GM23338 (cell line): ENCODE results near the gene GCH1. TPM values are rescaled to one million over a fixed set of nuclear protein-coding genes. Genes with fewer than 3 reads are reported as not detected.

Experiments
- ATAC-seq: fragments of 200-7000 bp; cut with Tn5 transposase; 3 replicates; pipeline ENCODE4 v1.9.1; 2020
- DNase-seq: peaks from one replicate; pipeline ENCODE4 v3.0.0-alpha.2; 2015; ENCODE audit warnings: low spot score
- H2AFZ ChIP-seq: fragments of 200-600 bp; sonication (generic); 2 replicates; pipeline ENCODE4 v1.8.0; 2016; ENCODE audit warnings: antibody characterized with exemption, mild to moderate bottlenecking, moderate library complexity
- H3F3A ChIP-seq: fragments of 200-600 bp; sonication (generic); replicated peaks from 2 replicates; pipeline ENCODE4 v1.8.0; 2017; ENCODE audit warnings: antibody characterized with exemption, mixed run types, low read depth
- H3K27ac ChIP-seq: fragments of 200-600 bp; sonication (generic); 2 replicates; pipeline ENCODE4 v1.6.1; 2016; ENCODE audit warnings: low read depth
- H3K27me3 ChIP-seq: fragments of 200-600 bp; sonication (generic); 2 replicates; pipeline ENCODE4 v1.8.0; 2016; ENCODE audit warnings: mild to moderate bottlenecking, mixed run types, moderate library complexity; ENCODE audit not compliant: insufficient read depth
- H3K36me3 ChIP-seq: fragments of 200-600 bp; sonication (generic); 2 replicates; pipeline ENCODE4 v1.8.0; 2016; ENCODE audit warnings: mild to moderate bottlenecking; ENCODE audit not compliant: insufficient read depth
- H3K4me1 ChIP-seq: fragments of 200-600 bp; sonication (generic); 2 replicates; pipeline ENCODE4 v1.8.0; 2016; ENCODE audit warnings: mild to moderate bottlenecking, moderate library complexity; ENCODE audit not compliant: insufficient read depth
- H3K4me2 ChIP-seq: fragments of 200-600 bp; sonication (generic); 2 replicates; pipeline ENCODE4 v1.7.1; 2017; ENCODE audit warnings: mixed run types
- H3K4me3 ChIP-seq: fragments of 200-600 bp; sonication (generic); 2 replicates; pipeline ENCODE4 v1.6.1; 2016; ENCODE audit warnings: mixed run types
- H3K79me2 ChIP-seq: fragments of 200-600 bp; sonication (generic); replicated peaks from 2 replicates; pipeline ENCODE4 v1.8.0; 2017; ENCODE audit warnings: mild to moderate bottlenecking; ENCODE audit not compliant: insufficient read depth
- H3K9me2 ChIP-seq: fragments of 200-600 bp; sonication (generic); 2 replicates; pipeline ENCODE4 v1.8.0; 2017; ENCODE audit not compliant: insufficient read depth
- H4K20me1 ChIP-seq: fragments of 200-600 bp; sonication (generic); replicated peaks from 2 replicates; pipeline ENCODE4 v1.8.0; 2017; ENCODE audit warnings: mild to moderate bottlenecking; ENCODE audit not compliant: insufficient read depth
- H3K27ac Mint-ChIP-seq: 2 replicates; pipeline ENCODE4 v1.8.0; 2020; ENCODE audit warnings: inconsistent platforms, mild to moderate bottlenecking, moderate library complexity, mixed read lengths
- H3K27me3 Mint-ChIP-seq: 3 replicates; pipeline ENCODE4 v1.8.0; 2022; ENCODE audit warnings: low read depth, mild to moderate bottlenecking, moderate library complexity, mixed read lengths, inconsistent platforms; ENCODE audit not compliant: insufficient read depth, poor library complexity
- H3K36me3 Mint-ChIP-seq: 3 replicates; pipeline ENCODE4 v1.8.0; 2021; ENCODE audit warnings: low read depth, mild to moderate bottlenecking, inconsistent platforms, moderate library complexity, mixed read lengths
- H3K4me1 Mint-ChIP-seq: 3 replicates; pipeline ENCODE4 v1.8.0; 2020; ENCODE audit warnings: mild to moderate bottlenecking, inconsistent platforms, mixed read lengths
- H3K4me3 Mint-ChIP-seq: 3 replicates; pipeline ENCODE4 v1.8.0; 2021; ENCODE audit warnings: moderate library complexity, mild to moderate bottlenecking, inconsistent platforms, mixed read lengths
- H3K9me3 Mint-ChIP-seq: 3 replicates; pipeline ENCODE4 v1.8.0; 2020; ENCODE audit warnings: moderate library complexity, mild to moderate bottlenecking, inconsistent platforms, mixed read lengths
- CREB1 ChIP-seq: fragments of 250-450 bp; sonication (Bioruptor Pico); IDR thresholded peaks from 2 replicates; pipeline ENCODE4 v1.5.0; 2020; ENCODE audit warnings: low read depth, mild to moderate bottlenecking, moderate library complexity
- EZH2 ChIP-seq: fragments of 200-600 bp; sonication (generic); IDR thresholded peaks from one replicate; pipeline ENCODE4 v1.8.0; 2017; ENCODE audit warnings: antibody characterized with exemption, mild to moderate bottlenecking, low read depth; ENCODE audit not compliant: unreplicated experiment
- JUNB ChIP-seq: IDR thresholded peaks from one replicate; pipeline ENCODE4 v1.6.1; 2016; ENCODE audit warnings: antibody characterized with exemption; ENCODE audit not compliant: unreplicated experiment
- NANOG ChIP-seq: IDR thresholded peaks from 2 replicates; pipeline ENCODE4 v1.6.1; 2016; ENCODE audit warnings: antibody characterized with exemption, borderline replicate concordance
- POLR2AphosphoS5 ChIP-seq: IDR thresholded peaks from 2 replicates; pipeline ENCODE4 v1.6.1; 2016; ENCODE audit warnings: antibody characterized with exemption, low read depth
- ZNF114 ChIP-seq: fragments of 250-450 bp; sonication (Bioruptor Pico); IDR thresholded peaks from 2 replicates; pipeline ENCODE4 v1.5.0; 2020; ENCODE audit warnings: mild to moderate bottlenecking, moderate library complexity
- ZNF462 ChIP-seq: fragments of 250-450 bp; sonication (Bioruptor Pico); IDR thresholded peaks from 2 replicates; pipeline ENCODE4 v1.5.0; 2020; ENCODE audit warnings: mild to moderate bottlenecking, moderate library complexity
- polyA plus RNA-seq: library from polyadenylated mRNA; unstranded; fragments of >200 nt; fragmentation: Nextera tagmentation; extraction: Ambion mirVana; gene quantifications from 2 replicates; pipeline ENCODE4 v1.2.1, GENCODE V29; 2016
- total RNA-seq: library from RNA; depleted of rRNA; stranded (reverse); fragments of >200 nt; shearing (Covaris generic); gene quantifications from 2 replicates; pipeline ENCODE4 v1.2.3, GENCODE V29; 2014

The GCH1 gene
- total and polyA plus RNA-seq, 2 experiments from 2014 or later: 8.7 to 15.0 TPM

- TF ChIP-seq ZNF462 (CRISPR knock-in tag) (no peak), NANOG (no peak)
Observed at GRCh38 chr14:54837508-54838149, 65.0 kb downstream of the GCH1 start (continued).

- no peaks in the 10 kb centered on the region for H3K27me3 ChIP-seq
- Mint-ChIP-seq H3K4me3 (no peak overlapping the region), H3K27ac (no peak overlapping the region), H3K36me3 (peaks cover 6% of the 10 kb centered on the region; the same call in 1 of the 3 replicates), H3K27me3 (peaks cover 5% of the 10 kb centered on the region), H3K9me3 (no peaks in the 10 kb centered on the region; the same call in 2 of the 3 replicates), H3K4me1 (0 out of 3 replicates have a peak, but pooled peaks cover 2% of the 10 kb centered on the region)
- no peak overlapping the region for H3K4me3 ChIP-seq
- H3K9me2 ChIP-seq: peaks cover 9% of the 10 kb centered on the region
- H3K27ac ChIP-seq: no peak overlapping the region
- no peak for DNase-seq
- H3K79me2 ChIP-seq: no peaks in the 10 kb centered on the region
- no peaks in the 10 kb centered on the region for H3K4me1 ChIP-seq
- H3K36me3 ChIP-seq: no peaks in the 10 kb centered on the region
- H4K20me1 ChIP-seq: no peaks in the 10 kb centered on the region
- H3F3A ChIP-seq: no peaks in the 10 kb centered on the region
- no peak overlapping the region for H2AFZ ChIP-seq
- no peak overlapping the region for H3K4me2 ChIP-seq
- ATAC-seq: no peak
- no peak for TF ChIP-seq NANOG
- no peak for TF ChIP-seq ZNF114 (CRISPR knock-in tag)
- no peak for TF ChIP-seq POLR2AphosphoS5
- TF ChIP-seq ZNF462 (CRISPR knock-in tag): no peak
- no peak for TF ChIP-seq CREB1
- TF ChIP-seq EZH2: no peak
- TF ChIP-seq JUNB: no peak
Observed at GRCh38 chr14:54836231-54836630, 66.4 kb downstream of the GCH1 start.
